GM18873 (cell line): ENCODE results near the gene APLP2.

ENCODE experiments used
- ATAC-seq: cut with Tn5 transposase; IDR thresholded peaks from one replicate; pipeline ENCODE4 v1.9.1; 2021; ENCODE audit warnings: mild to moderate bottlenecking, moderate library complexity, moderate number of reproducible peaks; ENCODE audit not compliant: unreplicated experiment, low FRiP score

Gene APLP2

DNA sequence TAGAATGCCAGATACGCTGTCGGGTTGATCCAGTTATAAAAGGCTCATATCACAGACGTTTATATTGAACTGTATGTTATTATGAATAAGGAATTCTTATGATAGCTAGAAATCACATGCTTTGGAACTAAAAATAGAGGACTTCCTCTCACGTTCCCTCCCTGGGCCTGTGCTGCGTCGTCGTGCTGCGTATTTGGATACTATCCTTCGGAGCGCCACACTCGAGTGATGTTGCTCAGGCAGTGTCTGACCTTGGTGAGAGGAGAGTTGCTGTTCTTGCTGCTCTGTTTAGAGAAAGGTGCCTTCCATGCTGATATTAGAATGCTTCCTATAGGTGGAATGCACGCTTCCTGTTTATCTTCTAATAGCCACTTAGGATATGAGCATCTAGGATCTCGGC, 69.7 kb downstream of the APLP2 start:
- no peak for ATAC-seq

DNA sequence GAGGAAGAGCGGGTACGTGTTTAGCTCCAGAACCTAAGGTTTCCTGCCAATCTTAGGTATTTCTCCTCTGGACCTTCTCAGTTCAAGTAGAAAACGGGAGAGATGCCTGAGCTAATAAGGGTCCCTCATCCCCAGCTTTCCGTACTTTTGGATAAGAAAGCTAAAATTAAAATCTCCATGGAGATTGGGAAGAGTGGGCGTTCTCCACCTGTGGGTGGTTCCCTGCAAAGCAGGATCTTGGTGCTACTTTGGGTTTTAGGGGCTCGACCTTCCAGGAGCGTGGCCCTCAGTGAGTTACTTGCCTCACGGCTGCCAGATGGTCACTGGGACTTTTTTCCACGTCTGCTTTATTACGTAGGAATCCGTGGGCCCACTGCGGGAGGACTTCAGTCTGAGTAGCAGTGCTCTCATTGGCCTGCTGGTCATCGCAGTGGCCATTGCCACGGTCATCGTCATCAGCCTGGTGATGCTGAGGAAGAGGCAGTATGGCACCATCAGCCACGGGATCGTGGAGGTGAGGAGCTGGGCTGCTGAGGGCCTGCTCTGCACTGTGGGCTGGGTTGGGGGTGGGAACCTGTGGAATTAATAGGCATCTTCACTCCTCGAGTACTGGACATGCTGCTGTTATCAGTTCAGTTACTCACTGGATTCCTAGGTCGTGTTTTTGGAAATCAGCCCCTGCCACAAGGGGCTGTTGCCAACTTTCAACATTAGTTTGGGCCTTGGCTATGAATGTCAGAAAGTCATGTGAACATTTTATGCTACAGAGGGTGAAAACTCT, 72.1 kb downstream of the APLP2 start:
- ATAC-seq, result no peak

DNA sequence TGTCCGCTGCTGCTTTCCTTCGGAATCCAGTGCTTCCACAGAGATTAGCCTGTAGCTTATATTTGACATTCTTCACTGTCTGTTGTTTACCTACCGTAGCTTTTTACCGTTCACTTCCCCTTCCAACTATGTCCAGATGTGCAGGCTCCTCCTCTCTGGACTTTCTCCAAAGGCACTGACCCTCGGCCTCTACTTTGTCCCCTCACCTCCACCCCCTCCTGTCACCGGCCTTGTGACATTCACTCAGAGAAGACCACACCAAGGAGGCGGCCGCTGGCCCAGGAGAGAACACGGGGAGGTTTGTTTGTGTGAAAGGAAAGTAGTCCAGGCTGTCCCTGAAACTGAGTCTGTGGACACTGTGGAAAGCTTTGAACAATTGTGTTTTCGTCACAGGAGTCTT, 74.4 kb downstream of the APLP2 start:
- ATAC-seq, result no peak

DNA sequence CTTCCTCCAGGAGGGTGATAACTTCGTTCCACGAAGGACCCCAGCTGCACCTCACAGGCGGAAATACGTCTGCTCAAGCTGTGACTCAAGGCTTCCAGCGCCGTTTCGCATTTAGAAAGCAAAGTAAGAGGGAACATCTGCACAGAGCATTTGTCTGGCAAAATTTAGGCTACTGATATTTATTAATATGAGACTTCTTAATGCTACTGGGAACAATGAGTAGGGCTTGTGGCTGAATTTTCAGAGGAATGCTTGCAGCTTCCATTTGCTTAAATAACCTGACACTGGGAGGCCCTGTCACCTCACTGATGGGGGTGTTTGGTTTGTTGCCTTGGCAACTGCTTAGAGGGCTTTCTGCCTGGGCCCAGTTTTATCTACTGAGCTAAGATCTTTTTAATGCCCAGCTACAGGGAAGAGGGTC, 75.2 kb downstream of the APLP2 start:
- no peak for ATAC-seq

DNA sequence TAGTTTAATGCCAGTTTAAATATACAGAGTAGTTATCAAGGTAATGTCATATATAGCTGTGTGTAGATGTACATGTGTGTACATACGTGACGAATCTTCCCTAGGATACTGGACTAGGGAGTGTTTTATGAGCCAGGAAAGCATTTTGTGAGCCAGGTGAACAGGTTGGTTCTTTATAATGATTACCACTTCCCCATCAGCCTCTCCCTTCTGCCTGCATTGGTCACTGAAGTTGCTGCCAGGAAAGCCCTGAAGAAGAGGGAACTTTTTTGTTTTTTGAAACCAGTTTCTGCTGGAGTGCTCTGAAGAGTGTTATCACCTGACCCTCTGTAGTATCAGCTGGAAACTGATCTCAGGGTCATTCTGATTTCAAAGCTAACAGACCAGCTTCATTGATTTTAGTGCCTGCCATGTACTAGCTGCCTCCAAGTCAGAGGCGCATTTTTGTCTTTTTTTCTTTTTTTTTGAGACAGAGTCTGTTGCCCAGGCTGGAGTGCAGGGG, 75.7 kb downstream of the APLP2 start:
- ATAC-seq, result no peak

DNA sequence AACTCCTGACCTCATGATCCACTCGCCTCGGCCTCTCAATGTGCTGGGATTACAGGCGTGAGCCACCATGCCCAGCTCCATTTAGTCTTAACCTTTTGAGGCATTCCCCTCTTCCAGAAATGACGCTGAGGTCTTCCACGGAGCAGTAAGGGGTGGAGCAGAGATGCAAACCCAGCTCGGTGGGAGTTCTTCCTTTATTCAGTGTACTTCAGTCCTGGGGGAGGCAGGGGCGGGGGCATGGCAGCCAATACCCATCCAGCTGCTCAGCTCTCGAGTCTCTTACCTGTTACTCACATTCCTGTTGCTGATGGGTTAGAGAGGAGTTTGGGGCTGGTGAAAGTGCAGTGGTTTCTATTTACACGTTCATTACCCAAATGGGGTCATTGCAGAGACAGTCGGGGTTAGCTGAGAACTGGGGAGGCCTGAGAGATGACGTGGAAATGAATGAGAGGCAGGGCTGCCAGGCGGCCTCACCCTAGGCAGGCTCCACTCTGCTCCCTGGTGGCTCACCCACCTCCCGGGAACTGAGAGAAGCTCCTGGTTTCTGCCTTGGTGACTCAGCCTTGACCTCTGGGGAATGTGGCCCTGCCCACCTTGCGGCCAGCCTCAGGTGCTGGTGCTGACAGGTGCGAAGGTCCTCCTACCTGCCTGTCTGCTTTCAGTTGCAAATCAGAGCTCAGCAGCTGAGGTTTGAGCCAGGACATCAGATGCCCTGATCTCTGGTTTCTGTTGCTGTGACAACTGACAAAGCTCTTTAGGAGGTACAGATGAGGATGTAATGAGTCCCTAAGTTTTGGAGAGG, 76.5 kb downstream of the APLP2 start:
- ATAC-seq, result no peak

DNA sequence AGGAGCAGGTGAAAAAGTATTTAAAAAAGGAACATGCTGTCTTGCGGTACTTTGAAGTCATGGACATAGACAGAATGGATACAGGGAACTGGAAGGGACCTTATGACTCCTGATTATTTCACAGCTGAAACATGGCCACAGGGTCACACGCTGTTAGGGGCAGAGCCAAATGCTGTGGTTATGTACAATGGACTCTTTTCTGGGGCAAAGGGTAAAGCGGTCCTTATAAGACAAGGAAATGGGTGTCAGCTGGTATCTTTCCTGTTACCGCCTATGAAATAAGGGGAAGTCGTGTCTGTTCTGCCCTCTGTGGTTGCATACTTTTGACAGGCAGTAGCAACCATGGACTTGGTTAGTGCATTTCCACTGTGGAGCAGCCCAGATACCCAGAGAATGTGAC, 77.1 kb downstream of the APLP2 start:
- ATAC-seq, result no peak

DNA sequence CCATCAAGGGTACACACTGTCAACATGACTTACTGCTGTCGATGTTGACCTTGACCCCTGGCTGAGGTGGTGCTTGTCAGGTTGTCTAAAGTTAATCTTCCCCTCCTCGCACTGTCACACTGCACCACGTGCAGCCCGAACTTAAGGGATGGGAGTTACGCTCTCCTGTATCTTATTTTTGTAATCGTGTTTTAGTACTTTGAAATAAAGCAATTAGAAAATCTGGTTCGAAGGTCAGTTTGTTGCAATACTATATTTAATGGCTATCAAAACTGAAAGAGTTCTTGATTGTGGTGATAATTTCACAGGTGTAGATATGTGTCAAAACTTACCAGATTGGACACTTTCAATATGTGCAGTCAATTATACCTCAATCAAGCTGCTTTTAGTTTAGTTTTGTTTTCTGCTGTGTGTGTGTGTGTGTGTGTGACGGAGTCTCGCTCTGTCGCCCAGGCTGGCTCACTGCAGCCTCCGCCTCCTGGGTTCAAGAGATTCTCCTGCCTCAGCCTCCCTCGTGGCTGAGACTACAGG, 79.2 kb downstream of the APLP2 start:
- ATAC-seq, result no peak

DNA sequence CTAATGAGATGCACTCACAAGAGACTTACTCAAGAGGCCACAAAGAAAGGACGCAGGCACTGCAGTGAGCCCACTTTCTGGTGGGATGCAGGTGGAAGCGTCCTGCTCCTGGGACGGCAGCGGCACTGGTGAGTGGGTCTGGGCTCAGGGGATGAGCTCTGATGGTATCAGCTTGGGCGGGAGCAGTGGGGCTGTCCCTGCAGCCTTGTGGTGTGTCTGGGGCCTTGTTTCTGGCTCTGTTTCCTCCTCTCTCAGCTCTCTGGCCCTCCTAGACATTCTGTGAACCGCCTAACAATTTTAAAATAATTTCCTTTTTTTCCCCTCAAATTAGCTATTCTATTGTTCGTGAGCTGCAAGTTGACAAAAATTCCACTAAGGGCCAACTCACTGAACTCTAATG, 81.1 kb downstream of the APLP2 start:
- no peak for ATAC-seq

DNA sequence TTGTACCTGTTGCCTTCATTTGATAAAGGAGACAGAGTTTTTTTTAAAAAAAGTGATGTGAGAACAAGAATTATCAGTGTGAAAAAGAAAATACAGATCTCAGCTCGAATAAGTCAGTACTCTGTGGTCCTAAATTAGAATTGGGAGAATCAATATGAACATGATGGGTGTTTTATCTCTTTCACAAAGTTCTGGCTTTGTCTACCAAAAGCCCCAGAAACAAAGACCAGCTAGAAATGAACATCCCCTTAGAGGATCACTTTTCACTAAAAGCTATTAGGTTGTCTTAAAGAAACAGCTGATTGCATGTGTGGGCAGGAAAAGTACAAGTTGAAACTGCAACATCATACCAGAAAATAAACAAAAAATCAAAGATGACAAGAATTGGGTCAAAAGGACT, 81.5 kb downstream of the APLP2 start:
- no peak for ATAC-seq

DNA sequence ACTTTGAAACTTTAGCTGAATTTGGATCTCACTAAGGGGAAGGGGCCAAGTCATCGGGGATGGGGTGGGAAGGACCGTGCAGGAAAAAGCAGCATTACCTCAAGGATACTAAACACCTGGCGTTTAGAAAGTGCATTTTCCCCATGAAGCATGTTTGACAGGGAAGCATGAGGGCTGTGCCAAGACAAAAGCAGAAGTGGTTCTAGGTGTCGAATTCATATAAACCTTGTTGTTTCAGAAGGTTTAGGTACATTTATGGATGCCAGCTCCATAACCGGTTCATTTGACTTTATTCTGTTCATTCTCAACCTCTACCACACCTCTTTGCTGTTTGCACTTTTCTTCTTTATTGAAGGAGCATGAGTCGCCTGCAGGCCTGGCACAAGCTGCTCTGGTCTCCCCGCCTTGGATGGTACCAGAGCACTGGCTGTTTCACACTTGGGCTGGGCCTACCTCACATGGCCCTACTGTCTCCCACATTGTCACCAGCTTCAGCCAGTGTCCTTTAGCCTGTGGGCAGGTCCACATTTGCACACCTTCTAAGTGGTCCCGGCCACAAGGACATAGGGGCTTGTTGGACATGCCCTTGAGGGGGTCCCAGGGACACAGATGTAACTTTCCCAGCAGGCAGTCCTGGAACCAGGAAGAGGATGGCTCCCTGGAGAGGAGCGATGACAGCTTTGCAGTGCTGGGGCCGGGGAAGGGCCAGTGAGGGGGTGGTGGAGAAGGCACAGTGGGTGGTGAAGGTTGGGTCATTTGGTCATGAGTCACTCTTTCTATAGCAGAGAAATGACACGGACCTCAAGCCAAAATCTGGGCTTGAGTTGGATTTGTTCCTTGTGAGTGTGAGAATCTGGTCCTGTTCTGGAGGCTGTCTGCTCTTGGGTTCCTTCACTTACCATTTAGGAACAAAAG, 86.7 kb downstream of the APLP2 start:
- ATAC-seq, result no peak

DNA sequence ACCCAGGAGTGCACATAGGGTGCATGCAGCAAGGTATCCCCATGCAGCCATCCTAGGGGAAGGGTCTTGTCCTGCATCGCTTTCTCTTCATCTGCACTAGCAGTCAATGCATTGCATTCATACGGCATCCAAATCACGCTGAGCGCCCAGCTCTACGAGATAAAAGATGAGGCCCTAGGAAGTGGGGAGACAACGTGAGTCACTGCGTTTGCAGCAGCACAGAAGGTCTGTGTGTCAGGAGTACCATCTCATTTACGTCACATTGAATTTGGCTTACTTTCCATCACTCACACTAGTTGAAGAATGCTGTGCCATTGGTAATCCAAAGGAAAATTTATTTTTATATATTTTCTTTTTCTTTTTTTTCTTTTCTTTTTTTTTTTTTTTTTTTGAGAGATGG, 87.4 kb downstream of the APLP2 start:
- no peak for ATAC-seq

DNA sequence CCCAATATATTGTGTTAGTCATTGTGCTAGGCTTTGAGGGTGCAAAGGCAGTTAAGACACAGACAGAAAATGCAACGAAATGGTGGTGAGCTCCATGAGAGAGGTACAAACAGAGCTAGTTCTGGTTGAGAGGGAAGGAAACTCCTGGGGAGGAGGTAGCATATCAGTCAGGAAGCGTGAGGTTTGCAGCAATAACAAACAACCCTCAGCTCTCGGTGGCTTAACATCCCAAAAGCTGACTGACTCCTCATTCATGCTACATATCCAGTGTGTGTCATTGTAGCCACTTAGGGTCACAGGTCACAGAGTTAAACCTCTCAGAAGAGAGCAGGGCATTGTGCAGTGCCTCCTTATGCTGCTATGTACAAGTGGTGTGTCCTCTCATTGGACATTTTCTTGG, 88.1 kb downstream of the APLP2 start:
- no peak for ATAC-seq

DNA sequence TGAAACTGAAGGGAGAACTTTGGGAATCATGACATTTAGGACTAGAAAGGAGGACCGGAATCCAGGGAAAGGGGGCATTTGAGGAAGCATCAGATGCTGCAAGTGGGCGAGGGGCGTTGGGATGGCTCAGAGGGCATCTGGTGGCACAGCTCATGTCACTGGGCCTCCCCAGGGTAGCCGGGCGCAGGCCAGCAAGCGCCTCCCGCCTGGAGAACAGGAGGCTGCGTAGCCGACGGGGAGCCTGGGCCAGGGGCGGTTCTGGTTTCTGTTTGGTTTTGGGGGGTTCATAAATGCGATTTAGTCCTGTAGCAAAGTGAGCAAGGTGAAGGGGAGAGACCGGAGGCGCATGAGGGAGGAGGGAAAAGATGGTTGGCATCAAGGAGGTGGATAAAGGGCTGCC, 89.4 kb downstream of the APLP2 start:
- no peak for ATAC-seq

DNA sequence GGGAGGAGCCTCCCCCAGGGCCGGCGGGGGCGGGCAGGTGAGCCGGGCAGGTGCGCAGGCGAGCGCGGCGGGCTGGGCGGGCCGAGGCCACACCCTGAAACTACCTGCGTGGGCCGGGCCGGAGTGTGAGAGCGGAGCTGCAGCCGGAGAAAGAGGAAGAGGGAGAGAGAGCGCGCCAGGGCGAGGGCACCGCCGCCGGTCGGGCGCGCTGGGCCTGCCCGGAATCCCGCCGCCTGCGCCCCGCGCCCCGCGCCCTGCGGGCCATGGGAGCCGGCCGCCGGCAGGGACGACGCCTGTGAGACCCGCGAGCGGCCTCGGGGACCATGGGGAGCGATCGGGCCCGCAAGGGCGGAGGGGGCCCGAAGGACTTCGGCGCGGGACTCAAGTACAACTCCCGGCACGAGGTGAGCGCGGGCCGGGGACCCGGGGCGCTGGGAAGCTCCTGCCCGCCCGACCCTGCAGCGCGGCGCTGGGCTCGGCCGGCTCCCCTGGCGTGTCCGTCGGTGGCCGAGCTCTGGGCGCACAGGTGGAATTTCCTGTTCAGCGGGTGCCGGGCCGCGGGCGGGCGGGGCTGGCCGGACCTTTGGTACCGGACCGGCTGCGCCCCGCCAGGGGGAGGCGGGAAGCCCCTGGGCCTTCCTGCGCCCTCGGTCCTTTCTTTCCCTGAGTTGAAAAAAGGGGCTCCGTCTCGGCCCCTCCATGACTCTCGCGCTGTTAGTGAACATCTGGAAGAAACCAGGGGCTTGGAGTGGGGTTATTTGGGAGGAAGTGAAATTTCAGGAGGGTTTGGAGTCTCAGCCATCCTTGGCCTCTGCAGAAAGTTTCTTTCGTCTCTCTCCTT, 90.2 kb downstream of the APLP2 start, which contains the start of gene ST14:
ST14 (plus strand) TSS at position 126 of the 841 bp plus-strand sequence; CDS start at position 324, 198 bp downstream.
- no peak for ATAC-seq

DNA sequence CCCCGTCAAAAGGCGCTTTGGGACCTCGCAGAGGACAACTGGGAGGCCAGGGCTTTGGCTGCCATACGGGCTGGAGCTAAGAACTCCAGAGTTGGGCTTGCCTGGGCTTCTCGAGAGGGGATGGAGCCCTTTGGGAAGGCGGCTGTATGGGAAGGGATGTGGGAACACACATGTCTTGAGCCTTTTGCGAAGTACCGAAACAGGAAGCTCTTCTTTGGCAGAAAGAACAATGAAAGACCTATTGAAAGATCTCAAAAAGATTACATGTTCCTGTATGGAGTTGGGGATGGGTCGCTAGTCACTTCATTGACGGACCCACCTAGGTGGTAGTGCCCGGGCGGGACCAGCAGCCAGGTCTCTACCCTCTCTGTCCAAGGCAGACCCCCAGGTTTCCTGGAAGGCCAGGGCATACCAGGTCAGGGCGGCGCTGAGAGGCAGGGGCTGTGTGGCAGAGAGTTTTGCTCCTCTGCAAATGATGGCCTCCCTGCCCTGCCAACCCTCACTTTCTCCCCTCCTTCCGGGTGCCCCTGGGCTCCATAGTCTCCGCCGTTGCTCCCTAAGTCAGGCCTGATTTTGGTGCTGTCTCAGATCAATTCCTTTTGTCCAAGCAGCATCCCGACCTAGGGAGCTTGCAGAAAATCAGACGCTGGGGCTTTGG, 90.9 kb downstream of the APLP2 start:
- ATAC-seq, result no peak

DNA sequence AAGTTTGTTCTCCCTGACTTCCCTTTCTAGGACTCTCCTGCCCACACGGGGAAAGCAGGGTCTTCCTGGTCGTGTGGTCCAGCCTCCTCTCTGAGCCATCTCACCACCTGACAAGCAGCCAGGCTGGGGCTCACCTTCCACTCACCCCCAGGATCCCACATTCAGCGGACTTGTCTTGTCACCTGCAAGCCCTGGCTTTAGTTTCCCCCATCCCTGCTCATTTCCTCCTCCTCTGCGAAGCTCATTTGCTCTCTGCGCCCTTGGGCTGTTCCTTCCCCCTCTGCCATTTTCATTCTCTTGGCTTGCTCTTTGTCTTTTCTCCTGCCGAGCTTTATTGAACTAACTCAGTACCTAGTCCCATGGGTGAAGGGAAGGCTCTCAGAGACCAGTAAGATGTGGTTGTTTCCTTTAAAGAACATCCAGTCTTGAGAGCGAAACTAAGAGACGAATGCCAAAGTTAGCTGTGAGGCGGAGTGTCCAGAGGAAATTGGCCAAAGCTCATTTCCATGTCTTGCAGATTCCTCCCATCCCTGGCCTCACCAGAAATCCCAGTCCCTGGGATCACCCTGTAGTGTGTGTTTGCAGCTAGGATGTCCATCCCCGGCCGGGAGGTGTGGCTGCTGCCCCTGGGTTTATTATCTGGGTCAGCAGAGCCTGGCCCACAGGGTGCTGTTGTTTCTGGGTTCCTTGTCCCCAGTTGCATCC, 91.9 kb downstream of the APLP2 start:
- no peak for ATAC-seq

DNA sequence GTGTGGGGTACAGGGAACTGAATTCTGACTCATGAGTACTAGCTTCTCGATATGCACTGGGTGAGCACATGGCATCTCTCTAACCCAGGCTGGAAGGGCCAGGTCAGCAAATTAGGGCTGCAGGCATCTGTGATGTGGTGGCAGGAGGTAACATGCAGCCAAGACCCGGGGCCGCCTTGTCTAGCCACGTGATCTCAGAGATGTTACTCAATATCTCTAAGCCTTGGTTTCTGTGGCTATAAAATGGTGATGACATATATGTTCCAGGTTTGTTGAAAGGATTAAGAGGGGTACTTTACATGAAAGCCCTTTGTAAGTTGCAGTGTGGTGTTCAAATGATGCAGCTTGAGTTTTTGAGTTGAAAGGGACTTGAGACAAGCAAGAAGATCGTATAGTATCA, 93.0 kb downstream of the APLP2 start:
- no peak for ATAC-seq
